Measurements from ENCODE around the gene ILRUN. TPM values are rescaled to one million over a fixed set of nuclear protein-coding genes. Genes with fewer than 3 reads are reported as not detected.
A peak's percentile ranks its signal among the peaks of the same experiment; 100 is the strongest.
"Not testable (repeated sequence)": the region's sequence is repeated elsewhere in the genome, so short reads cannot be mapped to it uniquely, and the experiment has no call there.

ILRUN gene
- 10 to 100 TPM; 75.9 to 82.9 TPM for total RNA-seq
- 10 to 100 TPM; 43.7 to 52.8 (median 46.7) TPM for polyA plus RNA-seq (ENCODE audit: insufficient read length in 6 of 6)
- long read RNA-seq, donor 1, full-length matches to known transcripts: 3 of 46 reads
- long read RNA-seq, donor 1, partial matches to known transcripts: 43 of 46 reads
- long read RNA-seq, donor 1, other reads (novel, unspliced or antisense): 0 of 46 reads
- long read RNA-seq, donor 2, full-length matches to known transcripts: 4 of 28 reads
- long read RNA-seq, donor 2, partial matches to known transcripts: 24 of 28 reads
- long read RNA-seq, donor 2, other reads (novel, unspliced or antisense): 0 of 28 reads
- long read RNA-seq, donor 3, full-length matches to known transcripts: 3 of 10 reads
- long read RNA-seq, donor 3, partial matches to known transcripts: 7 of 10 reads
- long read RNA-seq, donor 3, other reads (novel, unspliced or antisense): 0 of 10 reads
- long read RNA-seq, donor 4, full-length matches to known transcripts: 2 of 10 reads
- long read RNA-seq, donor 4, partial matches to known transcripts: 0 of 10 reads
- long read RNA-seq, donor 4, other reads (novel, unspliced or antisense): 8 of 10 reads
- long read RNA-seq, donor 5, full-length matches to known transcripts: 3 of 29 reads
- long read RNA-seq, donor 5, partial matches to known transcripts: 26 of 29 reads
- long read RNA-seq, donor 5, other reads (novel, unspliced or antisense): 0 of 29 reads
- long read RNA-seq, donor 6, full-length matches to known transcripts: 1 of 314 reads
- long read RNA-seq, donor 6, partial matches to known transcripts: 313 of 314 reads
- long read RNA-seq, donor 6, other reads (novel, unspliced or antisense): 0 of 314 reads
- long read RNA-seq, donor 7, full-length matches to known transcripts: 2 of 2 reads
- long read RNA-seq, donor 7, partial matches to known transcripts: 0 of 2 reads
- long read RNA-seq, donor 7, other reads (novel, unspliced or antisense): 0 of 2 reads
- long read RNA-seq, donor 8, full-length matches to known transcripts: 7 of 34 reads
- long read RNA-seq, donor 8, partial matches to known transcripts: 27 of 34 reads
- long read RNA-seq, donor 8, other reads (novel, unspliced or antisense): 0 of 34 reads
- long read RNA-seq, donor 9, full-length matches to known transcripts: 1 of 1 reads
- long read RNA-seq, donor 9, partial matches to known transcripts: 0 of 1 reads
- long read RNA-seq, donor 9, other reads (novel, unspliced or antisense): 0 of 1 reads
- long read RNA-seq, donor 10, full-length matches to known transcripts: 1 of 6 reads
- long read RNA-seq, donor 10, partial matches to known transcripts: 0 of 6 reads
- long read RNA-seq, donor 10, other reads (novel, unspliced or antisense): 5 of 6 reads
- long read RNA-seq, donor 11, full-length matches to known transcripts: 5 of 23 reads
- long read RNA-seq, donor 11, partial matches to known transcripts: 18 of 23 reads
- long read RNA-seq, donor 11, other reads (novel, unspliced or antisense): 0 of 23 reads
- long read RNA-seq, donor 12, full-length matches to known transcripts: 3 of 12 reads
- long read RNA-seq, donor 12, partial matches to known transcripts: 9 of 12 reads
- long read RNA-seq, donor 12, other reads (novel, unspliced or antisense): 0 of 12 reads

GRCh38 chr6:34696739-34697543 lies at the start of gene ILRUN:
Gene ILRUN, minus strand, starts transcription at chr6:34696767. Its CDS starts 164 bp downstream, at chr6:34696603.
- intact Hi-C loops (cut with DNase I): no loop called here
- peak; percentile 96 to 99 (median 98) for DNase-seq

GRCh38 chr6:34745277-34746103 lies 48.9 kb upstream of the ILRUN start:
- TF ChIP-seq CTCF (IDR thresholded peaks at IDR 0.05): no peak
- H3K4me1 ChIP-seq: no peaks in the 10 kb centered on the region
- intact Hi-C loops (cut with DNase I): no loop called here
- H3K36me3 ChIP-seq: no peaks in the 10 kb centered on the region
- ATAC-seq (peak; percentile 89), DNase-seq (peak in 3 of 4 donors; percentile 36 to 85 (median 44))
- no peak overlapping the region for H3K4me3 ChIP-seq
- H3K9me3 ChIP-seq: no peaks in the 10 kb centered on the region
- H3K27ac ChIP-seq: peak overlapping the region; percentile 47 to 51
- H3K27me3 ChIP-seq: no peaks in the 10 kb centered on the region

More at GRCh38 chr6:34696739-34697543, at the start of gene ILRUN:
- H3K4me1 ChIP-seq: peaks cover 6 to 49% of the 10 kb centered on the region in 2 donors
- peak within 1 kb of the TSS; percentile 92 to 93 for H3K27ac ChIP-seq
- no peaks in the 10 kb centered on the region for H3K36me3 ChIP-seq
- TF ChIP-seq CTCF (IDR thresholded peaks at IDR 0.05): no peak
- H3K9me3 ChIP-seq: no peaks in the 10 kb centered on the region
- H3K4me3 ChIP-seq: peak within 1 kb of the TSS; percentile 88 to 91
- ATAC-seq: peak; percentile 95
- no peaks in the 10 kb centered on the region for H3K27me3 ChIP-seq

- H3K27me3 ChIP-seq; H3K36me3 ChIP-seq; H3K9me3 ChIP-seq; H3K27ac ChIP-seq; H3K4me1 ChIP-seq; intact Hi-C loops (cut with DNase I); DNase-seq; H3K4me3 ChIP-seq; ATAC-seq: not testable (repeated sequence)
These were observed 47.7 kb upstream of the ILRUN start for GRCh38 chr6:34744294-34744647.

- Histone ChIP-seq H3K9me3 (no peaks in the 10 kb centered on the region), H3K27me3 (no peaks in the 10 kb centered on the region), H3K4me1 (no peaks in the 10 kb centered on the region), H3K27ac (no peak overlapping the region), H3K4me3 (no peak overlapping the region), H3K36me3 (no peaks in the 10 kb centered on the region)
- DNase-seq: no peak
- no peak for TF ChIP-seq CTCF (IDR thresholded peaks at IDR 0.05)
- intact Hi-C loops (cut with DNase I): no loop called here
- no peak for ATAC-seq
These were observed 47.2 kb upstream of the ILRUN start for GRCh38 chr6:34743625-34744293.
